B cell (primary cell): ENCODE results near the gene DOCK4. TPM values are rescaled to one million over a fixed set of nuclear protein-coding genes. Genes with fewer than 3 reads are reported as not detected.

ENCODE experiments used
- ATAC-seq: fragments of 200-7000 bp; cut with Tn5 transposase; one replicate; pipeline ENCODE4 v1.10.0; 2021; ENCODE audit warnings: low read depth, mild to moderate bottlenecking, moderate number of reproducible peaks, moderate library complexity
- CTCF ChIA-PET: fragments of 350-600 bp; sonication (Branson Sonifier 250); formaldehyde crosslinking; loops from one replicate; lab custom pipeline; 2021; ENCODE audit warnings: antibody characterized with exemption, inconsistent platforms; lab: Charles Lee
- POLR2A ChIA-PET: fragments of 350-600 bp; sonication (Branson Sonifier 250); formaldehyde crosslinking; loops from one replicate; lab custom pipeline; 2021; ENCODE audit warnings: antibody characterized with exemption; lab: Charles Lee
- DNase-seq: peaks from one replicate; pipeline ENCODE4 v3.0.0; 2013
- H2AFZ ChIP-seq: 2 replicates; pipeline ENCODE4 v1.6.1; 2012; ENCODE audit warnings: mild to moderate bottlenecking, low read depth, low read length; ENCODE audit not compliant: insufficient read depth, poor library complexity, severe bottlenecking
- H3K27ac ChIP-seq, 2 donors: 1 replicate in 1 of 2; 2 replicates in 1 of 2; pipeline ENCODE4 v1.5.1; 2012 to 2013; ENCODE audit warnings: low read length in 2 of 2, mild to moderate bottlenecking in 2 of 2, moderate library complexity in 1 of 2
- H3K27me3 ChIP-seq, 4 experiments: fragments of 200-600 bp in 1 of 4; sonication (generic) in 1 of 4; replicated peaks in 1 of 4; 1 replicate in 2 of 4; 2 replicates in 2 of 4; pipeline versions ENCODE4 v1.6.1 to v1.7.0; 2013 to 2016; ENCODE audit warnings: low read length in 3 of 4, mild to moderate bottlenecking in 2 of 4, mixed read lengths in 1 of 4, moderate library complexity in 1 of 4; ENCODE audit not compliant: insufficient read depth in 4 of 4, control insufficient read depth in 3 of 4; ENCODE audit errors: control extremely low read depth in 1 of 4
- H3K36me3 ChIP-seq, 2 experiments: replicated peaks in 1 of 2; 1 replicate in 1 of 2; 2 replicates in 1 of 2; pipeline versions ENCODE4 v1.6.1 to v1.7.1; 2013; ENCODE audit warnings: low read length in 1 of 2; ENCODE audit not compliant: insufficient read depth in 2 of 2, control insufficient read depth in 1 of 2; ENCODE audit errors: control extremely low read depth in 1 of 2, extremely low read depth in 1 of 2
- H3K4me1 ChIP-seq, 2 donors: fragments of 200-600 bp in 1 of 2; sonication (generic) in 1 of 2; 1 replicate in 1 of 2; 2 replicates in 1 of 2; pipeline versions ENCODE4 v1.5.1 to v1.6.1; 2013 to 2017; ENCODE audit warnings: low read length in 2 of 2; ENCODE audit not compliant: control insufficient read depth in 2 of 2, insufficient read depth in 2 of 2
- H3K4me2 ChIP-seq: replicated peaks from 2 replicates; pipeline ENCODE3; 2012; ENCODE audit warnings: mild to moderate bottlenecking, low read depth, low read length; ENCODE audit not compliant: poor library complexity, severe bottlenecking
- H3K4me3 ChIP-seq, 5 experiments: fragments of 200-600 bp in 1 of 5; sonication (generic) in 1 of 5; 1 replicate in 3 of 5; 2 replicates in 2 of 5; pipeline versions ENCODE4 v1.5.1 to v1.7.0; 2011 to 2016; ENCODE audit warnings: low read length in 4 of 5, mild to moderate bottlenecking in 4 of 5, low read depth in 2 of 5, control low read depth in 1 of 5, moderate library complexity in 1 of 5; ENCODE audit not compliant: insufficient read depth in 1 of 5; ENCODE audit errors: control extremely low read depth in 1 of 5, extremely low read depth in 1 of 5
- H3K79me2 ChIP-seq: fragments of 200-600 bp; sonication (generic); one replicate; pipeline ENCODE4 v1.6.0; 2016; ENCODE audit warnings: low read length; ENCODE audit not compliant: control insufficient read depth, insufficient read depth
- H3K9ac ChIP-seq: fragments of 200-600 bp; sonication (generic); 2 replicates; pipeline ENCODE4 v1.6.1; 2017; ENCODE audit warnings: mild to moderate bottlenecking, low read length, moderate library complexity
- H3K9me3 ChIP-seq, 3 donors: one replicate each; pipeline versions ENCODE4 v1.6.1 to v1.7.1; 2013; ENCODE audit warnings: low read length in 2 of 3; ENCODE audit not compliant: control insufficient read depth in 2 of 3, insufficient read depth in 1 of 3; ENCODE audit errors: control extremely low read depth in 1 of 3
- H4K20me1 ChIP-seq: 2 replicates; pipeline ENCODE4 v1.6.0; 2012; ENCODE audit warnings: mild to moderate bottlenecking, low read length; ENCODE audit not compliant: insufficient read depth, control insufficient read depth, poor library complexity, severe bottlenecking
- H3K27ac Mint-ChIP-seq: one replicate; pipeline ENCODE4 v1.8.0; 2021; ENCODE audit warnings: mixed read lengths
- H3K27me3 Mint-ChIP-seq: one replicate; pipeline ENCODE4 v1.8.0; 2021; ENCODE audit warnings: mixed read lengths
- H3K4me1 Mint-ChIP-seq: one replicate; pipeline ENCODE4 v1.8.0; 2021; ENCODE audit warnings: mixed read lengths
- H3K4me3 Mint-ChIP-seq: one replicate; pipeline ENCODE4 v1.8.0; 2021; ENCODE audit warnings: mixed read lengths
- H3K9me3 Mint-ChIP-seq: one replicate; pipeline ENCODE4 v1.8.0; 2022; ENCODE audit warnings: mixed read lengths; ENCODE audit not compliant: insufficient read depth
- CTCF ChIP-seq: fragments of 200-600 bp; IDR thresholded peaks from one replicate; pipeline ENCODE4 v1.8.0; 2022; ENCODE audit warnings: antibody characterized with exemption, mild to moderate bottlenecking
- EZH2 ChIP-seq: IDR thresholded peaks from 2 replicates; pipeline ENCODE4 v1.6.1; 2012; ENCODE audit warnings: borderline replicate concordance, low read depth, mild to moderate bottlenecking, moderate library complexity, low read length; ENCODE audit not compliant: insufficient read depth, poor library complexity, severe bottlenecking
- WGBS: methylation state at CpG from one replicate; pipeline ENCODE4 v1.1.5; 2013; ENCODE audit warnings: missing lambda C conversion rate; ENCODE audit not compliant: insufficient coverage; 5-methylcytosine and 5-hydroxymethylcytosine counted together
- intact Hi-C: fragments of 100-400 bp; cut with micrococcal nuclease; formaldehyde crosslinking; loops from one replicate; pipeline ENCODE4 v1.10.0; 2022
- polyA plus RNA-seq: library from polyadenylated mRNA; depleted of rRNA; stranded (reverse); fragments of >200 nt; gene quantifications from 2 replicates; pipeline ENCODE4 v1.2.3, GENCODE V29; 2012
- total RNA-seq, 2 donors: library from RNA; stranded (reverse); fragments of 120-200 nt in 1 of 2; gene quantifications; 1 replicate in 1 of 2; 2 replicates in 1 of 2; pipeline versions ENCODE4 v1.2.3 to v1.2.4, GENCODE V29; 2013 to 2022

Gene DOCK4
- total and polyA plus RNA-seq, 2 donors (not counting 1 experiment from before 2014, with no cell fraction given), result 0.03 to 4.1 TPM

GRCh38 chr7:112021379-112022044 lies 184.7 kb downstream of the DOCK4 start:
- Mint-ChIP-seq H3K27ac (no peak overlapping the region), H3K27me3 (peaks cover 12% of the 10 kb centered on the region), H3K4me1 (no peaks in the 10 kb centered on the region), H3K4me3 (no peak overlapping the region), H3K9me3 (no peaks in the 10 kb centered on the region)
- ATAC-seq (no peak), DNase-seq (no peak)
- no peaks in the 10 kb centered on the region for H3K4me1 ChIP-seq
- TF ChIP-seq EZH2 (no peak), CTCF (no peak)
- H3K4me2 ChIP-seq, result no peak overlapping the region
- H3K9ac ChIP-seq, result no peak overlapping the region
- no peaks in the 10 kb centered on the region for H3K27me3 ChIP-seq
- no peaks in the 10 kb centered on the region for H3K36me3 ChIP-seq
- intact Hi-C loops, result no loop called here
- H3K9me3 ChIP-seq, result no peaks in the 10 kb centered on the region
- no peak overlapping the region for H2AFZ ChIP-seq
- H4K20me1 ChIP-seq, result no peaks in the 10 kb centered on the region
- WGBS, result 100% methylated on average over 3 of the region's 7 CpGs
- ChIA-PET CTCF (no interaction called here), POLR2A (no interaction called here)
- no peak overlapping the region for H3K27ac ChIP-seq
- H3K79me2 ChIP-seq, result no peaks in the 10 kb centered on the region
- H3K4me3 ChIP-seq, result no peak overlapping the region

DNA sequence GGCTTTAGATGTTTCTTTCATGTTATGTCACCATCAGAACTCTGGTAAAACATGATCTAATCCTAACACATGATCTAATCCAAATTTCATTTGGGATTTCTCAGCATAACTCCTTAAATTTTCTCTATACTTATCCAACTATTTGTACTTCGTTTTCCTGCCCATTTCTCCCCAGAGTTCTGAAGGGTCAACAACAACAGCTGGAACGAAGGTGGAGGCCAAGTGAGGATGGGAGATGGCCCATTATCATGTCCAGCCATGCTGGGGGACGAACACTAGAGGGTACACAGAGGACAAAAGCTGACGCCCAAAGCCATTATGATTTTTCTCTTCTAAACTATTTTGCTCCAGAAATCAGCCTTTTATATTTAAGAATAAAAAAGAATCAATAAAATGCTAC lies 185.4 kb downstream of the DOCK4 start:
- ChIA-PET CTCF (no interaction called here), POLR2A (no interaction called here)
- no peak overlapping the region for H2AFZ ChIP-seq
- Mint-ChIP-seq H3K9me3 (no peaks in the 10 kb centered on the region), H3K27ac (no peak overlapping the region), H3K27me3 (peaks cover 10% of the 10 kb centered on the region), H3K4me3 (no peak overlapping the region), H3K4me1 (no peaks in the 10 kb centered on the region)
- no peak for TF ChIP-seq CTCF
- no peak for TF ChIP-seq EZH2
- no peaks in the 10 kb centered on the region for H3K4me1 ChIP-seq
- no peak overlapping the region for H3K4me3 ChIP-seq
- no peaks in the 10 kb centered on the region for H3K79me2 ChIP-seq
- no peak for ATAC-seq
- H3K9me3 ChIP-seq, result no peaks in the 10 kb centered on the region
- no peaks in the 10 kb centered on the region for H4K20me1 ChIP-seq
- WGBS, result no CpG with 5 or more reads among the region's 4 CpGs
- DNase-seq, result no peak
- H3K9ac ChIP-seq, result no peak overlapping the region
- no peak overlapping the region for H3K4me2 ChIP-seq
- no peaks in the 10 kb centered on the region for H3K36me3 ChIP-seq
- H3K27ac ChIP-seq, result no peak overlapping the region
- H3K27me3 ChIP-seq, result no peaks in the 10 kb centered on the region
- intact Hi-C loops, result no loop called here
